Hippocampal formation (tissue), 2 donors: ENCODE data around the gene PTPRN2.

ENCODE experiments used
- DNase-seq, 2 donors: peaks; one replicate each; lab custom pipeline; 2025; lab: John Stamatoyannopoulos, UW

The PTPRN2 gene

DNA sequence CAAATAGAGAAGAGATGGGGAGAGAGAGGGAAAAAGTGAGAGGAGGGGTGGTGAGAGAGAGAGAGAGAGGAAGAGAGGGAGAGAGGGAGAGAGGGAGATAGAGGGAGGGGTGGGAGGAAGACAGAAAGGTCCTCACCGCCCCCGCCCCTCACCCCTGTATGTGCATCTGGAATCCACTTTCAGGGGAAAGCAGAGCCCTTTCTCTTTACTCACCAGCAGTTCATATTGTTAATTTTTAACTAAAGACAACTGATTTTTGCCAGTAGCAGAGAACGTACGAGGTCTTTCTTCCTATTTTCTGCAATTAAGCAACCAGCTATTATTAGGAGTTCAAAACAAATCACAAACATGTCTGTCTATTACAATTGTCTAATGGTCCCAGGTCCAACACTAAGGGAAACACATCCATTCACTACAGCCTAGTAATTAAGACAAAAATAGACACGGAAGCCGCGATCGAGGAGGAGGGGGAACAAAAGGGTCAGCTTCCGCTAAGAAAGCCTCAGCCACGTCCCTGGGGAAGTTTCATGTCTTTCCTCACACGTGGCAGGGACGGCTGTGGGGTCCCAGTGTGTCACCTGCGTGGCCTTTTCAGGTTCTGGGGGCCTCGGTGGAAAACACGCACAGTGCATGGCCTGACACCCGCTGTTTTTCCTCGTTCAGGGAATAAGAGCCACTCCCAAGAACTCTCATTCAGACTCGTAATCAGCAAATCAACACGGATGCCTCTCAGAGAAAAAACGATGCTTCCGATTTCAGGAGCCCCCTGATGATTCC is 572.0 kb downstream of the PTPRN2 start:
- DNase-seq: no peak

DNA sequence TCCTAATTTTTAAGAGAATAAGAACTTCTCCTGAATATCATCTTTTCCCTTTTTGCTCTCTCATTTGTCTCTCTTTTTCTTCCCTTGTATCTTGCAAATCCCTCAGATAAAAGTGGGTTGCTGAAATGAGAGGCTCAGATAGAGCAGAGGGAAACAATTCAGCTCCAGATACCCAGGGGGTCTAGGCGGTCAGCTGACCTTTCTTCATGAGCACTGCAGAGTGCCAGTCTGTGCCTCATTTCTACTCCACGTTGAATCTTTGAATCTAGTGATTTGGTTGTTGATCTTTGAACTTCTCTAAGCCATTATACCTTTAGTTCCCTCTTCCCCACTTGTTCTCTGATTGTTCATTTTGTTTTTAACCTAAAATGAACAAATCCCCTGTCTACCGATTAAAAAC is 572.6 kb downstream of the PTPRN2 start:
- no peak for DNase-seq

DNA sequence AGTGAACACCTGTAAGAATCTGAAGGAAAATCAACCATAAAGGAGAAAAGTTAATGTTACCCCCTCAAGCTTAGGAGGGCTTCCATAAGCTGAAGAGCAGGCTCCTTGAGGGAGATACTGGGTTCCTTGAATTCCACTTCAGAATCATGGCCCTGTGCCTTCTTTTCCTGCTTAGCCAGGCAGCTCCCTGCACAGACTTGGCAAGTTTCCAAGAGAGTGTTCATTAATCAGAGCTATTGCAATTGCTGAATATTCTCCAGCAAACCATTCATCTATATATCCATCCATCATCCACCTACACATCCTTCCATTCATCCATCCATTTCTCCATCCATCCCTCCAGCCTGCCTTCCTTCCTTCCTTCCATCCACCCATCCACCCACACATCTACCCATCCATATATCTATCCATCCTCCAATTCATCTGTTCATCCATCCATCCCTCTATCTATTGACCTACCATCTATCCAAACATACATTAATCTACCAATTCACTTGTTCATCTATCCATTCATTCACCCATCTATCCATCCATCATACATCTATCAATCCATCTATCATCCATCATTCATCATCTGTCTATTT is 574.4 kb downstream of the PTPRN2 start:
- DNase-seq: no peak

DNA sequence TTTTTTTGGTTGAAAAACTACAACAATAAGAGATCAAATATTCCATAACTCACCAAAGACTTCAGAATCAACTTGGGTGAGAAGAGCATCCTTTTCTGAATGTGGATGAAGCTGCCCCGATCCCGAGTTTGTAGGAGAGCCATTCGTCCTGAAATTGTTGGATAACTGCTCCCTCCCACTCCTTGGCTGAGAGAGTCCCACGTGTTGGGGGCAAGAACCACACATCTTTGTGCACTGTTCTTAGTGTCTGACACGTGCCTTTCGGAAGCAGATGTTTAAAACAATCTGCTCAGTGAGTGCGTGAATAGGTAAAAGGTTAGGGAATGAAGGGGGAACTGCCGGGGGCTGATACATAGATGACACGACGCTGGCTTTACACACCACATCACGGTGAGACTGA is 575.7 kb downstream of the PTPRN2 start:
- DNase-seq: no peak

DNA sequence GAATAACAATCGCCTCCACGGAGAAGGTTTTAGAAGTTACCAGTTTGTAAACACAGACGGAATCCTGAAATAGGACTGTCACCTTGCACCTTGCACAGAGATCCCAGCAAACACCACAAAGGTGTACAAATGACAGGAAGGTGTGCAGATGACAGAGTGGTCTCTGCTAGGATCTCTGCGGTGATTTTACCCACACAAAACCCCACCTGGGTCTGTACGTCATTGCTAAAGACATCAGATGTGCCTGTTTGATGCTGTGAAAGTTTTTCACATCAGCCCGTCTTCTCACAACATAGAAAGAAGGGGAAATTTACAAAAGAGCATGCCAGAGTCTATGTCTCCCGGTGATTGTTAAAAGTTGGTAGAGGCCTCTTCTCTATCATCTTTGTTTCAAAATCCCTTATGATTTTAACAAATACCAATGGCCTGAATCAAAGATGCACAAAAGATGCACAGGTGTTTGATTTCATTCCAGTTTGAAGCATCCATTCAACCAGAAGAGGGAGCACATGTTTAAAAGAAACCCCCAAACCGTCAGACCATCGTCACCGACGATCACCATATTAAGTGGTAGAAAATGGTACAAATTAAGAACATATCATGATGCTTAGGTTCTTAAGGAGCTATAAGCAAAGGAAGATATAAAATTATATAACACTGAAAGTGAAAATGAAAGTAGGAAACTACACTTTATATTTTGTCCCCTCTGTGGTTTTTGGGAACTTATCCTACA is 576.5 kb downstream of the PTPRN2 start:
- DNase-seq: no peak

DNA sequence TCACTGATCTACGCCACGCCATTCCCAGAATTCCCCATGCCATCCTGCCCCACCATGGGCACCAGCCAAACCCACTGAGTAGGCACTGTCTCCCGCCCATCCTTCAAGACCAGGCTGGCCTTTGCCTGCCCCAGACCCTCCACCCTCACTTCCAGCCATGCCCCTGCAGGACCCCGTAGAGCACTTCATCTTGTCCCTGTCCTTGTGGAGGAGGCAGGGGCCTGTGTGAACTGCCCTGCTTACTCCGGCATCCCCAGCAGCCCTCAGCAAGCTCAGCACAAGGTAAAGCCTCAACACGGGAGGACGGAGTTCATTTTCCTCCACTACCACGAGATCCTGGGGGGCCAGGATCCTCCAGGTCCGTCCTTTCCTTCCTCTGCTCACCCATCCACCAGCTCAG is 577.7 kb downstream of the PTPRN2 start:
- no peak for DNase-seq

DNA sequence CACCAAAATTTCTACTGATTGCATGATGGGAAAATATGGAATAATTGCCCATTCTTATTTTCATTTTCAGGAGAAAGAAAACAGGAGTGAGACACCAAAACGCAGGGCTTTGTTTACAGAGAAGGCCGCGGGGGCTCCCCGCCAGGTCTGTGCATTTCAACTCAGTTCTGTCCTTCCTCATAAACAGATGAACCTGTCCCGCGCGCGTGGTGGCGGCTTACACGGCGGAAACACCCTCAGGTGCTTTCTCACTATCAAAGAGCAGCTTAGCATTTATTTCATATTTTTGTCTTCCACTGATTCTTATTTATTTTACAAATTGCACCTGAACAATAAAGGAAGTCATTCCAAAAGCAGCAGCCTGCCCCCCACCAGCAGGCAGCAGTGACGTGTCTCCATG is 579.4 kb downstream of the PTPRN2 start:
- DNase-seq: no peak

DNA sequence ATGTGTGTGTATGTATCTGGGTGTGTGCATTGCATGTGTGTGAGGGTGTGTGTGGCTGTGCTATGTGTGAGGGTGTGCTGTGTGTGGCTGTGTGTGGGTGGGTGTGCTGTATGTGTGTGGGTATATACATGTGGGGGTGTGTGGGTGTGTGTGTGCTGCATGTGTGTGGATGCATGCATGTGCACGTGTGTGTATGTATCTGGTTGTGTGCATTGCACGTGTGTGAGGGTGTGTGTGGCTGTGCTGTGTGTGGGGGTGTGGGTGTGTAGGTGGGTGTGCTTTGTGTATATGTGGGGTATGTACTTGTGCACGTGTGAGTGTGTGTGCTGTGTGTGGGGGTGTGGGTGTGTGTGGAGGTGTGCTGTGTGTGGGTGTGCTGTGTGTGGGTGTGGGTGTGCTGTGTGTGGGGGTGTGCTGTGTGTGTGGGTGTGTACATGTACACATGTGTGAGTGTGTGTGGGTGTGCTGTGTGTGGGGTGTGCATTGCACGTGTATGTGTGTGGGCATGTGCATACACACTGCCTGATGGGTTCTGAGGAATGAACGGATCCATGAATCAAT is 579.8 kb downstream of the PTPRN2 start:
- no peak for DNase-seq

DNA sequence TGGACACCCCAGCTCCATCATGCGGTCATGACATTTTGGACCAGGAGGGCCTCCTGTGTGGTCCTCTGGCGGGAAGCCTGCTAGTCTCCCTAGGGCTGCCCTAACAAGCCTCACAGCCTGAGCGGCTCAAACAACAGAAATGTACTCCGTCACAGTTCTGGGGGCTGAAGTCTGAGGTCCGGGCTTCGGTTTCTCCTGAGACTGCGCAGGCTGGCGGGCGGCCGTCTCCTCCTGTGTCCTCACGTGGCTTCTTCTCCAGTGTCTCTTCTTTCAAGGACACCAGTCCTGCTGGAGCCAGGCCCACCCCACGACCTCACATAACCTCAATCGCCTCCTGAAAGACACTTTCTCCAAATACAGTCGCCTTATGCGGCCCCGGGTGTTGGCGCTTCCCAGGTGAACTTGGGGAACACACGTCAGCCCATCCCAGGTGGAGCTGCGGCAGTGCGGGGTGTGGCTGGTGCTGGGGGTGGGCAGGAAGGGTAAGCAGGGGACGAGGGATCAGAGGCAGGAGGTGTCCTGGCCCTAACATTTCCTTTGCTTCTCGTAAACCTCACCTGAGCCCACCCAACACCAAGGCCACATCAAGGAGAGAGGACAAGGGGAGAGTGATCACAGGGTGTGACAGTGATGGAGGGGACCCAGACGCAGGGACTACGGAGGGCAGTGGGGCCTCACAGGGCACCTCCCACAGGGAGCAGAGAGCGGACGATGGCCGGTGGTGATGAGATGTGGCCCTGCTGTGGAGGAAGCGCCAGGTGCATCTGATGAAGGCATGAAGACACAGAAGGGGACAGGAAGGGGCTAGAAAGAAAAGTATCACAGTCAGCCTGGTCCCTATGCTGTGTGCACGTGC is 580.6 kb downstream of the PTPRN2 start:
- DNase-seq: no peak

DNA sequence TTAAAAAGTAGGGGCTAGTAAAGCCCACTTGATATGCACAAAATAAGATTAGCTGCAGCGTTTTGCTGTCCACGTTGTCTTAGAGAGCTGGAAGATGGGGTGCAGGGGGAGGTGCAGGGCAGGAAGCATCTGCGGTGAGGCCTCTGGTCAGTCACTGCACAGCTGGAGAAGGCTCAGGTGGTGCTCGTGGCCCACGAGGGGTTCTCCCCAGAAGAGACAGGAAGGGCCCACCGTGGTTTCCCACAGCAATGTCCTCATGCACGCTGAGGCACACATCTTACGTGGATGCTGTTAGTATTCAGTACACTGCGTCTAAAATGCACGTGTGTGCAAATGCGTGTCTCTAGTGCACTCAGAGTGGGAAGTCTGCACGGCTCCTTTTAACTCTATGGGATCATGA is 582.1 kb downstream of the PTPRN2 start:
- DNase-seq: no peak

DNA sequence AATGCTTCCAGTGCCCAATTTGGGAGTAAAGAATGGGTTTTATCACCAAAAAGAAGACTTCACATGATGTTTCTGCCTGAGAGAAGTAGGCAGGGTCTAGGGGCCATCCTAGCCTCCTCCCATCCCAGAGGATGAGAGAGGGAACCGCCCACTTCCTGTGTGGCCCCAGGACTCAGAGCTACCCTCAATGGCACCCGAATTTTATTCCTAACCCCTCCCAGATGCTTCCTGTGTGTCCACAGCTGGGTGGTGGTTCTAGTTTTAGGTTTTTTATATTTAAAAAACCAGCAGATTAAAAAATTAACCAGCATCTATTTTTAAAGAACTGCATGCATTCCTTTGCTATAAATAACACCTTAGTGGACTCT is 583.5 kb downstream of the PTPRN2 start:
- no peak for DNase-seq

DNA sequence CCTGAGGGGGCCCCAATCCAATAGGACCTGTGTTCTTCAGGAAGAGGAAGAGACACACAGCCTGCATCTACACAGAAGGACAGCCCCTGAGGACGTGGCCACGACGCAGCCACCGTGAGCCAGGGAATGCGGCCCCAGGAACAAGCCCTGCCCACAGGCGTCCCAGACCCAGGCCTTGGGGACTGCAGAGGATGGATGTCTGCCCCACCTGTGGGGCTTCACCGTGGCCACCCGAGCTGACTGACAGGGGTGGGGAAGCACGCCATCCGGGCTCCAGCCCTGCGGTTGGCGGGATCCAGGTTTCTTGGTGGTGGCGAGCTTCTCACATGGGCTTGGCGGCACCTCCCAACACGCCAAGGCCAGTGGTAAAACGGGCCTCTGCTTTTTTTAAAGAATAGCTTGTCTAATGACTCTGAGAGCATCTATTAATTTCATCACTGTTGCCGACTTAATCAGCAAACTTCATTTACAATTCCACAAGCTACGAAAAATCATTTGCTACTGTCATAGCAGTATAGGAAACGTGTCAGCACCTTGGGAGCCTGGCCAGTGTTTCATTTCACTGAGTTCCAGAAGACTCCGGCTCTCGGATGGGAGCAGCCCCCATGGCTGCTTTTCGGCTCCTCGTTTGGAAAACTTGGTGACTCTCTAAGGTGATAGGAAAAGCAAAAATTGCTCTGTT is 584.0 kb downstream of the PTPRN2 start:
- DNase-seq: no peak

DNA sequence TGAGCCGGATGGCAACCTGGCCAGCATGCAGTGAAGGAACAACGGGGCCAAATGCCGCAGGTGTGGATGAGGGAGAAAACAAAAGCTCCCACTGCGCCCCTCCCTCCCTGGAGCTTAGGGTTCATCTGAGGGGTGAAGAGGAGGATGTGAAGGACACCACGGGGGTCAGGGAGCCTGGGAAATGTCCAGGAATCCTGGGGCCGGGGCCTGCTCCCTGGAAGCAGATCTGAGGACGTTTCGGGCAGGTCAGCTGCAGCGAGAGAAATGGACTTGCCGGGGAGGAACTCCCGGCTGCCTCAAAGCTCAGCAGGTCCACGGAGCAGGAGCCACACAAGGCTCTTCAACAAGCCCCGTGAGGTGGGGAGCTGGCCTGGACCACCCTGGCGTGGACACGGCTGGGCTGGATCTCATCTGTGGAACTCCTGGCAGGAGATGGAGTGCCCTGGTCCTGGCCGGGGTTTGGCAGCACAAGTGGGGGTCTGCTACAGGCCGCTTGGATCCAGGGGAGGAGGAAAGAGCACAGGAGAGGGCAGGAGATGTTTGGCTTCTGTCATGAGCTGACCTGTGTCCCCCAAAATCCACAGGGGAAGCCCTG is 585.0 kb downstream of the PTPRN2 start:
- DNase-seq: no peak

DNA sequence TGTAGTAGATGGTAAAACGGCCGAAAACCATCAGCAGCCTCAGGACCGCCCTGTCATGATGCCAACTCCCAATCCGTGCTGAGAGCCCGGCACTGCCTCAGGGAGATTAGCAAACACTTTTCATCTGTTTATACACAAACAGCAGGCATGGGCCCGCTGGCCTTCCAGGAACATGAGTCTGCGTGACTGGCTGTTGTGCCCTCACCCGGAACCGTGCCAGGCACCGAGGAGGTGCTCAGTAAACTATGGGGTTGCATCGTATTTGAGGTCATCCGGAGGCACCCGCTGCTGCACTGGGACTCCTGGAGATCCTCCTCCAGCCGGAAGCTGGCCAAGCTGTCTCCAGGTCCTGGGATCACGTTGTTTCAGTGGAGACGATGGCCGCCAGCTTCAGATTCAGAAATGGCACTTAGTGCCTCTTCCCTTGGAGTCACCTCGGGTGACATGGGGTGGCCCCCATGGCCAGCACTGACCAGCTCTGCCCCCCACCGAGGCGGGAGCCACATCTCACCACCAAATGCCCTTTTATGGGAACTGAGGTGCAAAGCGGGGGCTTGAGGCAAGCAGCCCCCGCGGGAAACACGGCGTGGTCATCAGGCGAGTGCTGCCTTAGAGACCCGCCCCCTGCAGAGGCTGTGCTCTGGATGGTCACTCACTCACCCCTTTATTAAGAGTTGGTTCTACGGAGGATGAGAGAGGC is 585.9 kb downstream of the PTPRN2 start:
- no peak for DNase-seq

DNA sequence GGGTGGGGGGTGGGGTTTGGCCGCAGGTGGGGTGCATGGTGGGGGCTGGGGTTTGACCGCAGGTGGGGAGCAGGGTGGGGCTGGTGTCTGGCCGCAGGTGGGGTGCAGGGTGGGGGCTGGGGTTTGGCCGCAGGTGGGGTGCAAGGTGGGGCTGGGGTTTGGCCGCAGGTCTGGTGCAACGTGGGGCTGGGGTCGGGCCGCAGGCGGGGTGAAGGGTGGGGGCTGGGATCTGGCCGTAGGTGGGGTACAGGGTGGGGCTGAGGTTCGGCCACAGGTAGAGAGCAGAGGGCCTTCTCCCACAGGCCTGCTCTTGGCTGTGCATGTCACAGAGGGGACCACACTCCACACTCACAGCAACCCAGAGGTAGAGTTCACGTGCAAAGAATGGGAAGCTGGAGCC is 586.6 kb downstream of the PTPRN2 start:
- DNase-seq: no peak

DNA sequence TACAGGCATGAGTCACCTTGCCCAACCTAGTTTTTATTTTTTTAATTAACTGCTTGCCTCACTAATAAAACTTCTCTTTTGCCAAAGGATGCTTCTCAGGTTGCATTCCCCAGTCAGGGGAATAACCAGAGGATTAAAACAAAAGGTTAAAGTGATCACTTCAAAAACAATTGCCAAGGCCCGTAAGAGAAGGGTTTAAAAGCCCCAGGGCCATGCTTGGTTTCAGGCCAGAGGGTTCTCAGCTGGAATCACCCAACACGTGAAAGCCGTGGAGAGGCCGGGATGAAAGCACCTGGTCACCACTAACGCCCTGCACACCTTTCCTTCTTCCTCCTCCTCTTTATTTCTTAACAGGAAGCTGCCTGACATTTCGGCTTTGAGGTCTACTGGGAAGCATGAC is 587.5 kb downstream of the PTPRN2 start:
- no peak for DNase-seq

DNA sequence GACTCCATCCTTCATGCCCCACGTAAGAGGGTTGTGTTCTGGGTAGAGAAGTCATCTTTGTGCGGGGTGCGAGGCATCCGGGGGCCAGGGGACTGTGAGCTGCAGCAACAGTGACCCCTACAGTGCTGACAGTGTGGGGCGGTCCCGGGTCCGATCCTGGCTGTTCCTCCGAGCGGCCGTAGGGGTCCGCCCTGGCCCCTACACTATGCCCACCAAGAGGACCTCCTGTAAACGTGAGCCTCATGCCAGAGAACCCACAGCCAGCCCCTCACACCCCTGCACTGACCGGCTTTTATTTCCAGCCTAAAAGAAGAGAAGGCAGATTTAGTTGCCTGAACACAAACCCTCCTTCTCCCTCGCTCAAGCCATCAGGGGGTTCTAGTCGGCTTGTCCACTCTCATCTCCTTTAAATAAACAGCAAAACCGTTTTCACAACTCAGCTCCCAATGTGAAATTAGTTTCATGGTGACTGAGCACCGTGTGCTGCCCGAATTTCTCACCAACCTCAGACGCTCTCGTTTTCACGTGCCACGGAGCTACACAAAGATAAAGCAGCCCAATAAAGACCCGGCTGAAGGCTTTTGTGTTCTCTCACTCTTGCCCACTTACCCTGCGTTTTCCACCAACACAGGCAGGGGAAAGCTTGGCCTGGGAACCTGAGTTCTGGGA is 588.6 kb downstream of the PTPRN2 start:
- DNase-seq: no peak

DNA sequence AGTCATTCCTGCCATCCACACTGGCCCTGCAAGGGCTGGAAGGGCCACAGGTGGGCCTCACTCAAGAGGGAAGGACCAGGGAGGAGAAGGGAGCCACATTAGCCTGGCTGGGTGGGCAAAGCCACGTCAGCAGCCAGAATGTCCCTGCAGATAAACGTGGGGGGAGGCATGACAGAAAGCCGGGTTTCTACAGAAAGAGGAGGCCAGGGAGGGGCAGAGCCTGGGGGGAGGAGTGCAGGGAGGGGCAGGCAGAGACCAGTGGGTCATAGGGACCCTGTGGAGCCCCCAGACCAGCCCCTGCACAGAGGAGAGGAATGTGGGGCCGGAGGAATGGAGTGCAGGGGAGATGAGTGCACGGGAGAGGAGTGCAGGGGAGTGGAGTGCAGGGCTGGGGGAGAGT is 590.2 kb downstream of the PTPRN2 start:
- no peak for DNase-seq

DNA sequence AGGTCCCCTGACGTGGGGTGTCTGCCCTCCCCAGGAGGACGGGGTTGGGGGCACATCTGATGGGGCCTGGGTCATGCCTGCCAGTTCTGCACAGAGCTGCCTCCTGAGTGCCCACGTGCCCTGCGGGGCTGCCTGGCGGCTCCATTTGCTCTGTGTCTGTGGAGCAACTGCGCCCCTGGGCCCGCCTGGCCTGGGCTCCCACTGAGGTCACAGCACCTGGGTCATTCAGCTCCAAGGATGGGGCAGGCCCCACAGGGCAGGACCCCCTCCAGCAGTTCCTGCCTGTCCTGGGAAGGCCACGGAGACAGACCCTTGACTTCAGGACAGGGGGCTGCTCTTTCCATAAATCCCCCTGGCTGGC is 590.6 kb downstream of the PTPRN2 start:
- DNase-seq: no peak
